HG03159 (cell line): ENCODE data around the gene OXA1L.
A peak's percentile ranks its signal among the peaks of the same experiment; 100 is the strongest.
"Not testable (repeated sequence)": the region's sequence is repeated elsewhere in the genome, so short reads cannot be mapped to it uniquely, and the experiment has no call there.

Source experiments
- ATAC-seq: cut with Tn5 transposase; IDR thresholded peaks from one replicate; pipeline ENCODE4 v1.9.1; 2021; ENCODE audit warnings: mild to moderate bottlenecking, moderate library complexity; ENCODE audit not compliant: unreplicated experiment

OXA1L gene

GRCh38 chr14:22766457-22767322 lies at the start of gene OXA1L:
Gene OXA1L (plus strand): TSS chr14:22766688. CDS start chr14:22766702, 14 bp downstream.
- ATAC-seq, result peak; percentile 74

GRCh38 chr14:22718091-22718490 lies 48.4 kb upstream of the OXA1L start:
- no peak for ATAC-seq

- ATAC-seq, result no peak
These were observed 45.3 kb upstream of the OXA1L start for GRCh38 chr14:22721213-22721612.

- no peak for ATAC-seq
These were observed 42.7 kb upstream of the OXA1L start for GRCh38 chr14:22723815-22724214.

GRCh38 chr14:22724847-22725246 lies 41.6 kb upstream of the OXA1L start:
- ATAC-seq, result not testable (repeated sequence)

DNA sequence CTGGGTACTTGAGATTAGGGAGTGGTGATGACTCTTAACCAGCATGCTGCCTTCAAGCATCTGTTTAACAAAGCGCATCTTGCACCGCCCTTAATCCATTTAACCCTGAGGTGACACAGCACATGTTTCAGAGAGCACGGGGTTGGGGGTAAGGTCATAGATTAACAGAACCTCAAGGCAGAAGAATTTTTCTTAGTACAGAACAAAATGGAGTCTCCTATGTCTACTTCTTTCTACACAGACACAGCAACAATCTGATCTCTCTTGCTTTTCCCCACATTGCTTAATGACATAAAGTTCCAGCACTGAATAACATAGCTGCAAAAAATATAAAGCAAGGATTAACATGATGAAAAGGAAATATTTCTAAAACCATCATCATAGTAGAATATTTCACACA lies 41.1 kb upstream of the OXA1L start:
- ATAC-seq, result not testable (repeated sequence)

GRCh38 chr14:22726012-22726411 lies 40.5 kb upstream of the OXA1L start:
- ATAC-seq, result no peak

GRCh38 chr14:22732062-22732461 lies 34.4 kb upstream of the OXA1L start:
- not testable (repeated sequence) for ATAC-seq

GRCh38 chr14:22733829-22734228 lies 32.7 kb upstream of the OXA1L start:
- ATAC-seq, result no peak

- ATAC-seq, result no peak
These were observed 31.4 kb upstream of the OXA1L start for GRCh38 chr14:22735096-22735495.

- not testable (repeated sequence) for ATAC-seq
These were observed 30.1 kb upstream of the OXA1L start for GRCh38 chr14:22736384-22736783.

- peak; percentile 87 for ATAC-seq
These were observed 29.4 kb upstream of the OXA1L start for GRCh38 chr14:22737052-22737451.

- no peak for ATAC-seq
These were observed 27.1 kb upstream of the OXA1L start for GRCh38 chr14:22739423-22739822.

- ATAC-seq, result no peak
These were observed 26.5 kb upstream of the OXA1L start for GRCh38 chr14:22740020-22740419.

GRCh38 chr14:22747769-22748168 lies 18.7 kb upstream of the OXA1L start:
- no peak for ATAC-seq

GRCh38 chr14:22748206-22748605 lies 18.3 kb upstream of the OXA1L start:
- ATAC-seq, result no peak

- no peak for ATAC-seq
These were observed 17.8 kb upstream of the OXA1L start for GRCh38 chr14:22748631-22749068.

GRCh38 chr14:22752422-22752821 lies 14.1 kb upstream of the OXA1L start:
- no peak for ATAC-seq

DNA sequence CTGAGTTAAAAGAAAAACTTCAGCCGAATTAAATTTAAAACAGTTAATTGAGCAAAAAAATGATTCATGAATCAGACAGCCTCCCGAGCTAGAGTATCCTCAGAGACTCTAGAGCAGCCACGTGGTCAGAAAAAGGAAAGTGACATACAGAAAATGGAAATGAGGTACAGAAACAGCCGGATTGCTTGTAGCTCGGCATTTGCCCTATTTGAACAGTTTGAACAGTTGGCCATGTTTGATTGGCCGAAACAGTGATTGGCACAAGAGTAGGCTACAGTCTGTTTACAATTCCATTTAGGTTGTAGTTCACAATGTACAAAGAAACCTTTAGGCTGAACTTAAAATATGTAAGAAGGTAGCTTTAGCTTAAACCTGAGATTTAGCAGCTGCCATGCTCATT lies 12.9 kb upstream of the OXA1L start:
- ATAC-seq, result no peak

DNA sequence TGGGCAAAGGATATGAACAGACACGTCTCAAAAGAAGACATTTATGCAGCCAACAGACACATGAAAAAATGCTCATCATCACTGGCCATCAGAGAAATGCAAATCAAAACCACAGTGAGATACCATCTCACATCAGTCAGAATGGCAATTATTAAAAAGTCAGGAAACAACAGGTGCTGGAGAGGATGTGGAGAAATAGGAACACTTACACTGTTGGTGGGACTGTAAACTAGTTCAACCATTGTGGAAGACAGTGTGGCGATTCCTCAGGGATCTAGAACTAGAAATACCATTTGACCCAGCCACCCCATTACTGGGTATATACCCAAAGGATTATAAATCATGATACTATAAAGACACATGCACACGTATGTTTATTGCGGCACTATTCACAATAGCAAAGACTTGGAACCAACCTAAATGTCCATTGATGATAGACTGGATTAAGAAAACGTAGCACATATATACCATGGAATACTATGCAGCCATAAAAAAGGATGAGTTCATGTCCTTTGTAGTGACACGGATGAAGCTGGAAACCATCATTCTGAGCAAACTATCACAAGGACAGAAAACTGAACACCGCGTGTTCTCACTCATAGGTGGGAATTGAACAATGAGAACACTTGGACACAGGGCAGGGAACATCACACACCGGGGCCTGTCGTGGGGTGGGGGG lies 8.4 kb upstream of the OXA1L start:
- not testable (repeated sequence) for ATAC-seq

- ATAC-seq, result no peak
These were observed 4.8 kb upstream of the OXA1L start for GRCh38 chr14:22761734-22762133.

GRCh38 chr14:22764382-22764781 lies 2.1 kb upstream of the OXA1L start:
- ATAC-seq, result no peak
